Stimulated activated CD4-positive, alpha-beta T cell treated with anti-CD3 and anti-CD28 coated beads, Interleukin-1b, Interleukin-23, amount 100 ng/mL, for 48 hours (primary cell): ENCODE results near the gene NEGR1.
"Not testable (repeated sequence)": the region's sequence is repeated elsewhere in the genome, so short reads cannot be mapped to it uniquely, and the experiment has no call there.

Experiments used
- DNase-seq: peaks from one replicate; pipeline ENCODE4 v3.0.0-alpha.2; 2020

The NEGR1 gene

DNA sequence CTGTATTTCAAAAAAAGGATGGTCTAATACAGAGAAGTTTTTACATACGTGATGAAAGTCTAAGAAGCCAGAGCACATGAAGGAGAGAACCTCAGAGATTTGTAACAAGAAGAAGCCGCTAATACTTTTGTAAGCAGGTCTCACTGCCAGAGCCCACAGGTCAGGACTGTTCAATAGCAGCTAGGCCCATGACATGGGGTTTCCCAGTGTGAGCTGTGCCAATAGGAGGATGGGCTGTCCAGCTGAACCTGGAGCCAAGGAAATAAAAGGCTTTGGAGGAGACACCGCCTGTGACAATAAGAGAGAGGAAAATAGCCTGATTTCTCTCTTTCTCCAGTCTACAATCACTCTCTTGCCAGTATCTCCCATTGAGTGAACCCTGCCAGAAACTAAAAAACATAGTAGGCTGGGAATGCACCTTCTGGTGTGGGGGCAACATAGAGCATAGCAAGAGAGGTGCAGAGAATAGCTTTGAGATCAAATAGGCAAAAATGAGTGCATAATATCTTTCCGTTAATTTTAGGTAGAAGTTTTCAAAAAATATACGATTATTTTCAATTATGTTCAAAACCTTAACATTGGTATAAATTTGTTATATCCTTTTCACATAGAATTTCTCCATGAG is 360.3 kb downstream of the NEGR1 start:
- DNase-seq = no peak

DNA sequence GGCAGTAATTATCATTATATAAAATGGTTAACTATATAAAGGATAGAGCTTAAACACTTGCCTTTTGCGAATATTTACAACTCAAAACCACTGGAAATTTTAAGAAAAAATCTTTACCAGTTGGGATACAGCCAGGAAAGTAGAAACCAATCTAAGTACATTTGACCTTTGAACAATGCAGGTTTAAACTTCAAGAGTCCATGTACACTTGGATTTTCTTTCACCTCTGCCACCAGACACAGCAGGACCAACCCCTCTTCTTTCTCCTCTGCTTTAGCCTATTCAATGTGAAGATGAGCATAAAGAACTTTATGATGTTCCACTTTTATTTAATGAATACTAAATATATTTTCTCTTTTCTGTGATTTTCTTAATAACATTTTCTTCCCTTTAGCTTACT is 361.1 kb downstream of the NEGR1 start:
- no peak for DNase-seq

DNA sequence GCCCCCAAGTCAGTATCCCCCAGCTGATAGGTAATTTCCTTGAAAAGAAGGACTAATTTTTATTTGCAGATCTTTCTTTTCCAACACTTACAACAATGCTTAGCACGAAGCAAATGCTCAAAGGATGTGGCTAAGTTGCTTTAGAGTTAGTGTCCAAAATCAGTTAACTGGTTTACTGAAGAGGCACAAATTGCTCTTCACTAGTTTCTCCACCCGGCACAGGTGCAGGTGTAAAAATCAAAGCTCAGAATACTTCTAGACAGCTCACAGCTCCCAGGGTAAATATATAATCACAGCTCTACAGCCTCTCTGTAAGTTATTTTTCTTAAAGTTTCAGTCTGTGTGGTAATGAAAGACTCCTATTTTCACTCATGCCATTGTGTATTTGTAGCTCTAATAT is 361.8 kb downstream of the NEGR1 start:
- DNase-seq = no peak

DNA sequence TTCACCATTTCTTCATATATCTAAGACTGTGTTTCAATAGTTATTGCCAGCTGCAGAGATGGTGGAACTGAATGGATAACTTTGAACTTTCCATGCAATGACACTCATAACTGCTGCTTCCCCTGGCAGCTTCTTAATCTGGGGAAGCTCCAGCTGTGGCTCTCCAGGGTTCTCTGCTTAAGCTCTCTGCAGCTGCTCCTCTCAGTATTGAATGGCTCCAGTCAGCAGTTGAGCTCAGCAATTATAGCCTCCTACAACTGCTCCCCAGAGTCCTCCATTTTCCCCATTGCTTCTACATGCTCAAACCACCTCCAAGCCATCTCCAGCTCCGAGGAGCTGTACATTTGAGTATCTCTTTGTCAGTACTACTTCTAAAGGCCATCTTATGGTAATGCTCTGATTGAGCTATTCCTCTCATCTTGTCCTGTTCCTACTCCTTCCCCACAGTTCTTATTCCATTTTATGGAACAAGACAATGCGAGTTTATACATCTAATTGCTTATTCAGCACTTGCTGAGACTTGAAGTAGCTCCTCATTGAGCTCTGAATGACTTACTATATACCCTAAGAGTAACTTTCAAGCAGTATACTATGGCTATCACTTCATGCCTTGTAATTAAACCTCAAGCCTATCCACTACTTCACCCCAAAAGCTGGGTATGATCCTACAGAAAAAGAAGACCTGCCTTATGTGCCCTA is 362.4 kb downstream of the NEGR1 start:
- no peak for DNase-seq

DNA sequence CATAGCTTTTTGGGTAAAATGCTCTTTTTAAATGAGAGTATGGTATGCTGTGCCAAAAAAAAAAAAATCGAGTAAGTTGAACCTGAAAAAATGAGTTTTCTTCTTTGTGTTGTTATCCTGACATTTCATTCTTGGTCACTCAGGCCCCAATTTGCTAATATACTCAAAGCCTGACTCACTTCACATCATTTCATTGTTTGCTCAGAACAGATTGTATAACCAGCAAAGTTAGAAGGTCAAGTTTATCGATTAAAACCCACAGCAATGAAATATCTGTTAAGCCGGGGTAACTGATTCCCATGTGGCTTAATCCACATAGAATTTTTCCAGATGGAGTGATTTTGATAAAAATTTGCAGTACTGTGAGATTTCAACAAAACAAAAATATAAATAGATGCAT is 363.7 kb downstream of the NEGR1 start:
- no peak for DNase-seq

DNA sequence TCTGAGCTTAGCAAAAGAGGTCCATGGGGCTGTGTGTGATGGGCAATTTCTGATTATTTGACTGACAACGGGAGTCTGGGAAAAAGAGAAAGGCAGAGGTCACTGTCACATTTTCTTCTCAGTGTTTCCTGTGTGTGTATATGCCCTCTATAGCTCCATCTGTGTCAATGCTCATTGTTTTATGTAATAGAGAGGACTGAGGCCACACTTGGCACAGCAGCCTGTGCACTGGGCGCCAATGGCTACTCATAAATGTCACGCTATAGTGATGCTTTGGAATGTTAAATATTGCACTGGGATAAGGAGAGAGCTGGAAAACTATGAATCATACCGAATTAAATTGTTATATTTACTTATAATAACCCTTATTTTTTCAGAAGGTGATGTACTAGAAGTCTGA is 365.4 kb downstream of the NEGR1 start:
- no peak for DNase-seq

DNA sequence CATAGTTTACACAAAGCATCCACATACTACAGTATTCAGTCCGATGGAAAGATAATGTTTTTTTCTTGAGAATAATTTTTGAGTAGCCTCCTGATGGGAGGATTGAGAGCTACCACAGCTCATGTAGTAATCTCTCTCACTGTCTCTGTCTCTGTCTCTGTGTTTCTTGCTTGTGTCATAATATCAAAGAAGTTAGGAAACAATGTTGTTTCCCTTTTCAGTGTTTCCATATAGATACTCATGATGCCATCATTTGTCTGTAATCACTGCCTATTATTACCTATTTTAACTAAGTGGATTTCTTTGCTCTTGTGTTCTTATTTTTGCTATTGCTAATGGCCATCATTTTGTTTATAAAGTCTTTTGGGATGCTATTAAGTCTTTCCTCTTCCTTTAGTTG is 367.7 kb downstream of the NEGR1 start:
- DNase-seq = no peak

DNA sequence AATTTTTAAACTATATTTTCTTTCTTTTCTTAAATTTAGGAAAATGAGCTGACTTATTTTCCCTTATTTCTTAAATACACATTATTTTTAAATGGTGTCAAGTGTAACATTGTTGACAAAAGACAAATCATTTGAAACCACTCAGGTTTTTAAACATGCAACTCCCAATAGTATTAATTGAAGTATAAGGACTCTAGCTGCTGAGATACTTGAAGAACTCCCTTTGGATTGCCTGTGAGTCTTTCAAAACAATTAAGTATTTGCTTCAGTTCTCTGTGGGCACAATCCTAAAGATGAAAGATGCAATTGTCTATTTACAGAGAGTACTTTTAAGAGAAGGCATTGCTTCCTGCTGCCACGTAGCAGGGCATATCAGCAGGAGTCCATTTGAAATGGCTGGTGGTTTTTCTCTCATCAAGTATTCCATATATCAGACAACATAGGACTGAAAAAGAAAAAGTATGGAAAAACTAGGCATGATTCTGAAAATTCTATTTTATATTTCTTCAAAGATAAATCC is 373.4 kb downstream of the NEGR1 start:
- DNase-seq = no peak

DNA sequence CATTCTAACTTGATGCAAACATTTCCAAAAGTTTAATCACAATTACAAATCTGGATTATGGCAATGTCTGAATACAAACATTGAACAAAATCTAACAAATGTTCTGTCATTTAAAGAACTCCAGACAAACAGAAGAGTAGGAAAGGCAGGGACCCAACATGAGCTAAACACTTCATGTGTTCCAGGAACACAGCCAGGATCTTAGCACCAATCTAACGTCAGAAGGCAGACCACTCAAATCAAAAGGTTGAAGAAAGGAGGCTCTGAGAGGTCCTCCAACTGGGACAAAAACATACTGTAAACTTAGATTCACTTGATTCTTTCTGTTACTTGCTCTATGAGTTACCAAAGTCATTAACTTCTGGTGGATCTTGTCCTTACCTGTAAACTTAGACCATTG is 374.0 kb downstream of the NEGR1 start:
- DNase-seq = no peak

DNA sequence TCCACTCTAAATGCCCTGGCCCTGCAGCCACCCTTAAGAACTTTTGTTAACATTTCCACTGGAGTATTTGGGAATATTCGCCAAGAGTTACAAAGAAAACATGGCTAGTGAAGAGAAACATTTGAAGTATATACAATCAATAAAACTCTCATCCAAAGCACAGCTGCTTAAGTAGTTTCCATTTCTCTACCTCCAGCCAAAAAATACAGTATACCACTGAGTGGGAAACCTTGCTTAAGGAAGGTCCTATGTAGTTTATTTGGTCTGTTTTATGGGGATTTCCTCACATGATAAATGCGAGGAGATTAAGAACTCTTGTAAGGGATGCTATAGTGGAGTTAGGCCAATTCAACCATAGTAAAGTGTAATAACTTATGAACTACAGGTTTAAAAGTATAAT is 382.5 kb downstream of the NEGR1 start:
- no peak for DNase-seq

DNA sequence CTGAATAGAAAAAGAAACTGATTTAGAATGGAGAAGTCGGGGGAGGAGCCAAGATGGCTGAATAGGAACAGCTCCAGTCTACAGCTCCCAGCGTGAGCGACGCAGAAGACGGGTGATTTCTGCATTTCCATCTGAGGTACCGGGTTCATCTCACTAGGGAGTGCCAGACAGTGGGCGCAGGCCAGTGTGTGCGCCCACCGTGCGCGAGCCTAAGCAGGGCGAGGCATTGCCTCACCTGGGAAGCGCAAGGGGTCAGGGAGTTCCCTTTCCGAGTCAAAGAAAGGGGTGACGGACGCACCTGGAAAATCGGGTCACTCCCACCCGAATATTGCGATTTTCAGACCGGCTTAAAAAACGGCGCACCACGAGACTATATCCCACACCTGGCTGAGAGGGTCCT is 394.2 kb downstream of the NEGR1 start:
- not testable (repeated sequence) for DNase-seq

DNA sequence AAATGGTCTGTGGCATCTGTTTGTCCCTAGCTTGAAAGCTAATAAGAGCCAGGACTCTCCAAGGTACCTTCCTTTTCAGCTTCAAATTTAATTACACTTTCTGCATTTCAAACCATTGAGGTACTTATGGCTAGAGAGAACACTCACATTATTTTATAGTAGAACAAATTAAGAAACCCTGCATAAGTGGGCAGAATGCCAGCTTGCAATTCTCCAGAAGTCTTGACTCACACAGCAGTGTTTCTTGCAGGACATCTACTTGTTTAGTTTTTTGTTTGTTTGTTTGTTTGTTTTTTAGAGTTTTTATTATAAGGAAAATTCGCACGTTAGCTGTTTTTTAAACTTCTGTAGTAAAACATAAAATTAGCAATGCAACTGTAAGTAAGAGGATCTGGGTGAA is 397.2 kb downstream of the NEGR1 start:
- DNase-seq = no peak

DNA sequence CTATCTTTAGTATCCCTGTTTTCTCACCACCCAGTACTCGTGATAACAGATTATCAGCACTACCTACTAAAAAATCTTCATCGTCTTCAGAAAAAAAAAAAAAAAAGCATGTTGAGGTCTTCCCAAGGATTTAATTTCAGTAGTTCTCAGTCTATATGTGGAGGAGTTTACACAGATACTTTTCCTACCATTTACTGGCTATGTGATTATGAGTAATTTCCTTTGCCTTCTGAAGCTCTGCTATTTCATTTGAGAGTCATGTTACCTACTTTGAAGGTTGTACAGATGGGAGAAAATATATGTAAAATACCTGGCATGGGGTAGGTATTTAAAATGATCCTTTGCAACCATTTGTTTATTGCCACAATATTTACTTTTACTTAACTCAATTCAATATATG is 399.7 kb downstream of the NEGR1 start:
- no peak for DNase-seq

DNA sequence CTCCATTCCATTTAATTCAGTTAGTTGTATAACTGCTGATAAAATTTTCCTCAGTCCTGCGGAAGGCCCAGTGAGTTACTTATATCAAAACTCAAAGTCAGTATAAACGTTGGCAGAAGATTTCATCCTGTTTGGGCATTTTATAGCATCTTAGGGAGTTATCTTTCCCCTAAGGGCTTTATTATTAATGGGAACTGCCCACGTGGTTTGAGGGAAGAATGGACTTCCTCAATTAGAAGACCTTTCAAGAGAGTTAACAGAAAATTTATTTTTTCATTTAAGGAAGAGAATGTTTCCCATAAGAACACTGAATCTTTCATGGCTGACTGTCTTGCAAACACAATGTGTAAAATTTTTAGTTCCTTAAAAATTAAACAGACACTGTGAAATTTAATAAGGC is 400.1 kb downstream of the NEGR1 start:
- no peak for DNase-seq

DNA sequence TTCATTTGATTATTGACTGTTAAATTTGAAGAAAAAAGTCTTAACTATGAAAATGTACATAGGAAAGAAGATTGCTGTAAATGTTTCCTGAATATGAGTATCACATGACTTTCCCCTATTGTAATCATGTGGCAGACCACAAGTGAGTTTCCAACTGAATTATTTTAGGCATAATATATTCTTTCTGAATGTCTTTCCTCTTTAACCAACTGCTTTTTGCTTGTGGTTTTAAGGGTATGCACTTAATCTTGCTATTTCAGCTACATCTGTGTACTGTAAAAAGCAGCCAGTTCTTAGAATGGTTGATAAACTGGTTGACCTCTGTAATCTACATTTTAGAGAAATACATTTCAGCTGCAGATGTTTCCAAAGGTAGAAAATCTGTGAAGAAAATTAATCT is 400.7 kb downstream of the NEGR1 start:
- DNase-seq = no peak

DNA sequence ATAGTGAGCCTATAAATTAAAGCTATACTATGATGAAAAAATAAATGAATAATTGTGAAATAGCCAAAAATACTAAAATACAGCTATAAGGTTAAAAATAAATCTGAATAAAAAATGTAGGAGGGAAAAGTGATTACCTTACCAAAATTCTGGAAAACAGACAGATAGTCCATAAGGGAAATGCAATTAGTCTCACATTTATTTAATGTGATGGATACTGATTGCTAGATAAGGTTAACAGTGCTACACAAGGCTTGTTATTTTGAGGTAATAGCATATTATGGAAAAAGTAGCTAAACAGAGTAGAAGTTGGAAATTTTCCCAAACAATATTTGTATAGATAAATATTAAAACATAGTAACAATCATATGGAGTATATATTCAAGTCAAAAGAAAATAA is 413.0 kb downstream of the NEGR1 start:
- no peak for DNase-seq

DNA sequence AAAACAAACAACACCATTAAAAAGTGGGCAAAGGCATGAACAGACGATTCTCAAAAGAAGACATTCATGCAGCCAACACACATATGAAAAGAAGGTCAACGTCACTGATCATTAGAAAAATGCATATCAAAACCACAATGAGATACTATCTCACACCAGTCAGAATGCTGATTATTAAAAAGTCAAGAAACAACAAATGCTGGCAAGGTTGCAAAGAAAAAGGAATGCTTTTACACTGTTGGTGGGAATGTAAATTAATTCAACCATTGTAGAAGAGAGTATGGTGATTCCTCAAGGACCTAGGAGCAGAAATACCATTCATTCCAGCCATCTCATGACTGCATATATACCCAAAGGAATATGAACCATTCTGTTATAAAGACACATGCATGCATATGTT is 419.6 kb downstream of the NEGR1 start:
- DNase-seq = no peak

DNA sequence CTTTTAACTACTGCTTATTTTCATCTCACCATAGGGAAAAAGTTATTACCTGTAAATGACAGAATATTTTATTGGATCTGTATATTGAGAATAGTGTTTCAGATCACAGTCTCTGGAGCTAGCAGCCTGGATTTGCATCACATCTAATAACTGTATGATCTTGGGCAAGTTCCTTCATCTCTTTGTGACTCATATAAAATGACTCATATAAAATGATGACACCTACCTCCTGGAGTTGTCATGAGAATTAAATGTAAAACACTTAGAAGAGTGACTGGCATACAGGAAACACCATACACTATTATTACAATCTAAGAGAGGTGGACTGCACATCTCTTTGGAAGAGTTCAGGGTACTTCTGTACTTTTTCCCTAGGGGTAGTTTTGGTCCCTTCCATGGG is 421.3 kb downstream of the NEGR1 start:
- no peak for DNase-seq

DNA sequence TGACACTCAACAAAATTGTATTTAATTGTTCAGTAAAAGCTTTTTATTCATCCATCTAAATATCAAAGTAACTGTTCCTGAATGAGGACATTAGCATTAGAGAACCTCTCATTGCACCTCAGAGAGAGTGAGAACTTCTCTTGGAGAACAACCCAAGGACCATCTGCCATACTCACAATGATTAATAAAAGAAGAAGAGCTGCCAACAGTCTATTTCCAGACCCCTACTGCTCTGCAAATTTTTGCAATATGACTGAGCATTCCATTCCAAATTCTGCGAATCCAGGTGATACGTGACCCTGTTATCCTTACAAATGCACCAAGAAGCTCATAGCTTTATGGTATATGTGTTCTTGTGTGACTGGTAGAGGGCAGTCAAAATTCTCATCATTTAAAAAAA is 422.5 kb downstream of the NEGR1 start:
- DNase-seq = no peak

DNA sequence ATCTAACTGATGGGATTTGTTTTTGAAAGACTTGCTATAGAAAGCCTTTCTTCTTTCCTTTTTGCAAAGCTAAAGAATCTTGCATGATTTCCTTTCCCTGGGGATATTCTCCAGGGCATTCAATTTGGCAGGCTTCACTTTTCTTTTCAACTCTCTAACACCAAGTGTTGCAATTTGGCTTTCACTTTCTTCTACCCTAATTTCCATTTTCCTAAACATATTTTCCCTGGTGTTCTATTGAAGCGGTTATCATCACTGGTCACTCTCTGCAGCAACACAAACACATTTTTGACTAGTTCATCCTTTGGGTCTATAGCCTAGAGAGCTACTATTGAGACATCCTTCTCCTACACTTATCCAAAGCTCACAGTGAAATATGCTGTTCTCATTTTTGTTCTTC is 424.5 kb downstream of the NEGR1 start:
- no peak for DNase-seq

DNA sequence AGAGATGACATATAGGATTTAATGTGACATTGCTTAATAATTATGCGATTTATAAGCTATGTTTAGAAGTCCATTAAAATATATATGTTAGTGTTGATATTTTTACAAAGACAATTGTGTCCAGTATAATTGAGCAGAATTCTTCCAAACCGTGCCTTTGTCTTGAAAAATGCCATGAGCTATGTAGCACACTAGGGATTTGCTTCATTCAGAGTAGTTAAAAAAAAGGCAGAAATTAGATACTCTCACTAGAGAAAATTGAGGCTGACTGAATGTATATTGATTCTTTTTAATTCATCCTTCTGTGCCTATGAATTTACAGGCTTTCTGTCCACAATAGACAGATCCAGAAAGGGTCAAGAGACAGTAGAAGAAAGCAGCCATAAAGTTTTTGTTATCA is 429.0 kb downstream of the NEGR1 start:
- no peak for DNase-seq

DNA sequence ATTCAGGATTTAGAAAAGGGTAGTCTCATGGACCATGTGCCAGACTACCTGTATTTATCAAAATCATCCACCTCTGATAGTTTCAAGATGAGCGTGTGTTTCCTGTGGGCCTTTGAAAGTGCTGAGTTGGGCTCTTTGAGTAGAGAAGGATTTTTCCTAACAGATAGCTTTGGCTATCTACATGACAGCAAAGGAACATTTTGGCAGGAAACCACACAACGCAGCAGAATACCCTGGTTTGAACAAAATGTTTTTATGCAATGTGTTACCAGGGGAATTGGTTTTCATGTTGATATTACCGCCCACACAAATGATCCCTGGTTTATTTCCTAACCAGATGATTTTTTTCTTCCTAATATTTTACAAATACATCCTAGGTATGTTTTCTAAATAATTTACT is 431.4 kb downstream of the NEGR1 start:
- DNase-seq = no peak

DNA sequence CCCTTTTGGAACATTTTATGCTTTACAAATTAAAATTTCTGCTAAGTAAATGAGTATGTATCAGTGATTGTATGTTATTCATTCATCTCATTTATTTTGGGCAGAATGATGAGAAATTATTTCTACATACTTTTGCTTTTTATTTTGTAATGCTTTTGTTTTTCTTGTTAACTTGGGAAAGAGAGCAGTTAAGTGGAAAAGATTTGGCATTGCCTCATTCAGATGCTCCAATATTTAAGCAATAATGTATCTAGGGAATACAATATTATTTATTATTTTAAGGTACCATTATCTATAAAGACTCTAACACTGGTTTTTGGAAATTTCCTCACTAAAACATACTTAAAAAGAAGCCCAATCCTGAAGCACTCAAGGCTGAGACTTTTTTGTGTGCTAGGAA is 431.8 kb downstream of the NEGR1 start:
- no peak for DNase-seq

DNA sequence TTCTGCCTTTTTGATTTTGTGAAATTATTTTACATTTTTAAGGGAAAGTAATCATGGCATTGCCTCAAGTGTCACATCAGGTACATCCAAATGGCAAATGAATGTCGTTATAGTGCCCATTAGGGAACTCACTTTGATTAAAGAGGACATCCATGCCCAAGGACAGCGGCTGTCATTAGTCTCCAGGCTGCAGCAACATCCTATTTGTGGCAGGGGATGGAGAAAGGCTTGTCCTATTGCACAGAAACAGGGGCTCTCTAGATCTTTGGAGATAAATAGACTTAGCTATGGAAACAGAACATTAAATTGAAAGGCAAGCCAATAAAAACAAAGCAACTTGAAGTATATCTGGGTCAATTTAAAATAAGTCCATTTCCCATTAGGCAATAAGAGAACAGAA is 439.3 kb downstream of the NEGR1 start:
- no peak for DNase-seq

DNA sequence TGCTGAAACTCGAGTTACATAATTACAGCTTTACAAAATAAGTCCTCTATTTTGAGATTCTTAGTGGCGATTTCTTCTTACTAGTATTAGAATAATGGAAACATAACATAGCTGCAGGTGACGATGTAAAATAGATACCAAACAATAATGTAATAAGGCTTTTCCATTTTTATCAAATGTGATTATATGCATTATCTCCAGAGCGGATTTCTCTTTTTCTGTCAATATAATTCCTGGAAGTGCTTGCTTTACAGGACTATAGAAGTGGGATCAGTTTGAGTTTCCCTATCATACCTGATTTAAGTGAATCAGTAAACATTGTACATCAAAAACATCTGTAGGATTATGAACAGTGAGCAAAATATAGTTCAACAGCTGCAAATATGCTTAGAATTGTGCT is 442.5 kb downstream of the NEGR1 start:
- no peak for DNase-seq
